Activated CD8-positive, alpha-beta memory T cell treated with anti-CD3 and anti-CD28 coated beads for 48 hours (primary cell): ENCODE results near the gene GPR82.
"Not testable (repeated sequence)": the region's sequence is repeated elsewhere in the genome, so short reads cannot be mapped to it uniquely, and the experiment has no call there.

Experiments
- DNase-seq, 3 experiments: peaks; one replicate each; pipeline ENCODE4 v3.0.0-alpha.2; 2020; ENCODE audit warnings: low read depth in 2 of 3, low spot score in 2 of 3

The GPR82 gene

DNA sequence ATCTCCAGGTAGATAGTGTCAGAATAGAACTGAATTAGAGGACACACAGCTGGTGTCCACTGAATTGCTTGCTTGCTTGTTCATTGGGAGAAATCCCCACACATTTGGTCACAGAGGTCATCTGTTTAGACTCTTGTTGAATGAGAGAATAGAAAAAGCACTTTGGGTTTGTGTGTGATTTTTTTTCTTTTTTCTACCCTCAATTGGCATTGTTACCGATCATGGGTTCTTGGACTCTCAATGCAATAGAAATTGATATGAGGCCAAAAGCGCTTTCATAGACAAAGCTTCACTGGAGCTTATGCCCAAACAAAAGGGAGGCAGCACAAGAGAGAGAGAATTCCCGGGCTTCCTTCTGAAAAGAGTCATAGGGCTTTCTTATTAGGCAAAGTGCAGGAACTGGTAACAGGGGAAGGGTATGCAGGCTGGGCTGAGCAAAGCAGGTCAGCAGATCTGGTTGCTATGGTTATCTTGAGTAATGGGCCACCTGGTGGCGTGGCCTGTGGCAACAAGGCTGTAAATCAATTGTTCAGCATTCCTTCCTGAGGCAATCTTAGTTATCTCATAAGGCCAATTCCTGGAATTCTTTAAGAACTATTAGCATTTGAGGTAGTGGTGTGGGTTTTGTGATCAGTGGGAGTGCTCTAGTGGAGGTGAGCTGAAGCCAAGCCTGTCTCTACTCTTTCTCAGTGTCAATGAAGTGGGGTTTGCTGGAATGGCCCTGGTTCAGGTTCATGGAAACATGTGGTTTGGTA is 5.3 kb upstream of the GPR82 start:
- DNase-seq, result no peak

DNA sequence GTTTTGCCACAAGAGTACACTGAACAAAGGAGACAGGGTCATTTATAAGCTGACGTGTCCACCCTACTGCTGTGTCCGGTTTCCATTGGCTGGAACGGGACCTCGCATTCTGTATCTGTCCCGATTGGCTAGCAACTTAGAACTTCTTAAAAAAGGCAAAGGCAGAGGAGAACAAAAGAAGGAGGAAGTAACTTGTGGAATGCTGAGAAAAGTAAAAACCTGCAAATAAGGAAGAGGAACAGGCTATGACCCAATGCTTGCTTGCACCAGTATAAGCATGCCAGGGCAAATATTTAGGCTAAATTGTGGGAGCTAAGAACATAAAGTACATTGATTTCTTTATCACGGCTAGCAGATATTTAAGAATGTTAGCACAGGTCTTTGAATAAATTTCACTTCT is 4.4 kb upstream of the GPR82 start:
- not testable (repeated sequence) for DNase-seq

DNA sequence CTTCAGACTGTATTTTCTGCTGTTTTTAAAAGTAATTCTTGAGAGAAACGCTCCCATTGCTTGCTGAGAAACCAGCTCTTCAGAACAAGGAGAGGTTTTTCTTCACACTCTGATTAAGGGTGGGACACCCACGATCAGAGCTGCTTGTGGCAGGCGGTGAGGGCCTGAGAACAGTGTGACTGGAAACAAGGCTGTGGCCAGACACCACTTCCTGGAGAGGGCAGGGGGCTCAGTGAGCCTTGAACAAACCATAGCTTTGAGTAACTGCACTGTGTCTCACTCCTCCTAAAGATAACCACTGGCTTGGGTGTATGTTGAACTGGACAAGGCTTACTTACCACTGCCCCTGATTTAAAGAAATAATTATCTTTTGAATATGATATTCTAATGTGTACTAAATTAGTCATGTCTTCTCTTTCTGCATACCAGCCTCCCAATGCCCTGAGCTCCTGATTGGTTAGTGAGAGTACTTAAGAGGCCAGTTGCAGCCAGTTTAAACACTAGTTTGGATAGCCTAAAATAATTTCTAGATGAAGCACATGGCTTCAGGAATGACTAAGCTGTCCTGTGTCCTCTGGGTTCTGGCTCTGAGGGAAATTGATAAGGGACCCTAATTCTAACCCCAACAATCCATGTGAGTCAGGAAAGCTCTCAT is 3.7 kb upstream of the GPR82 start:
- peak in 1 of 3 experiments; percentile 42 for DNase-seq

DNA sequence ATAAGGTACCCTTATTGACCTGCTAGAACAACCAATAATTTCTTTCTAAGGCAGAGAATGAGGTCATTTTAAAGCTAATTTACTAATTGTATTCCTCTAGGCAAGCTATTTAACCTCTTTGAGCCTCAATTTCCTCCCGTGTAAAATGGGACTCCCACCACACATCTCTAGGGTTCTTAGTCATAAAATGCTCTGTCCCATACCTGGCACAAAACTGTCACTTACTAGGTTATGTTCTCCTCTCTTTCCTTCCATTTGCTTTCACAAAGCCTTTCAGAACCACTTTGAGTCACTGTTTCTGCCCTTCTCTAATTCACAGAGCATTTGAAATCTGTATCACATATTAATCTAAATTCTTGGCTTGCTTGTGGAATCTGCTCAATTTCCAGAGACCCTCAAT is 2.4 kb upstream of the GPR82 start:
- DNase-seq, result no peak

DNA sequence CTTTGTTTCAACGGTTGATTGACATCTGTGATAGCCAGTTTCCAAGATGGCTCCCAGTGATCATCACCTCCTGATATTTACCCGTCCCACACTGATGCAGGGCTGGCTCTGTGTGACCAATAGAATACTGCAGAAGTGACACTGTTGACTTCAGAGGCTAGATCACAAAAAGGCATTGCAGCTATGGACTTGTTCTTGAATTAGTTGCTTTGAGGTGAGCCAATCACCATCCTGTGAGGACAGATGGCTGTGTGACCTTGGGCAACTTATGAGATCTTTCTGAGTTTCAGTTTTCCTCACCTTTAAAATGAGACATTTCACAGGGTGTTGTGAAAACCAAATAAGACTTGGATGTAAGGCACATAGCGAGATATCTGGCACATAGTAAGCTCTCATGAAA is 1.8 kb upstream of the GPR82 start:
- DNase-seq, result no peak

DNA sequence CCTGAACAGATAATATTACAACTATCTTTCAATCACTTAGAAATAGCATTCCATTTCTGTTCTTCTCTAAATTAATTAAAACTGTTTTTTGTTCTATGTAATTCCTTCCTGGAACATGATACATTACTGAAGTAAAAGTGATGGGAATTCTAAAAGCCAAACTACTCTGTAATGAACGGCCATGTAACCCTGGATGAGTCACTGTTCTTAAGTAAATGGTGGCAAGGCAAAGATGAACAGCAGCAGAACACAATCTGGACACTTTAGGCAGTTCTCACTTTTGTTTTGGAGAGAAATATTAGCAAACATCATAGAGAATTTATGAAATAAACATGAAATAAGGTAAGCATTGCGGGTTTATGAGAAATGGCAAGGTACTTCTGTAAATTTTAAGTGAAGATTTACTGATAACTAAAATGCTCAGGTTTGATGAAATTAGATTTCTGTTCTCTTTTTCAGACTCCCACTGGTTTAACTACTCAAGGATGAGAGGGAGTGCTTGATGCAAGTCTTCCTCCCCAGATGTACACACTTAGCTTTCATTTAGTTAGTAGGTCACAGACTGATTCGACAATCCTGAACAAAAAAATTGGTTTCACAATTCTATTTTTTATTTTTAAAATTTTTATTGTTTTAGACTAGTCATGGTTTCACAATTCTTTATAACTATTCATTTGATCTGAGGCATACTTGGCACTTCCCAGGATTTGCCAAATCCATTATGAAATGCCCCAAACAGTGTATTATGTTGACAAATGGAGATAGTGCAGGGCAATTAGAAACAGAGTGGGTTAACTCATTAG is 964 bp upstream of the GPR82 start:
- no peak for DNase-seq

DNA sequence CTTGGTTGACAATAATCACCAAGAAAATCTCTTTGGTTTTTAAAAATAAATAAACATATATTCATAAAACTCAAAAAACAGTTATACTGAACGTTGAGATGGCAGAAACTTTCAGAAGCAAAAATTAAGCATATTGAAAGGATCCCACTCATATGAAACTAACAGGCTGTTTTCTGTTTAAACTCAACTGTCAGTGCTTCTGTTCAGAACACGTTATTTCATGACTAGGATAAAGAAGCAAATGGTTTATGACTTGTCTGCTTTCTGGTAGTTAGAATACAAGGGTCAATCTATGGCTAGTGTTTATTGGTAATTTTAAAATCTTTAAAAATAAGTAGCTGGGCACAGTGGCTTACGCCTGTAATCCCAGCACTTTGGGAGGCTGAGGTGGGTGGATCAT is 4.1 kb downstream of the GPR82 start:
- no peak for DNase-seq

DNA sequence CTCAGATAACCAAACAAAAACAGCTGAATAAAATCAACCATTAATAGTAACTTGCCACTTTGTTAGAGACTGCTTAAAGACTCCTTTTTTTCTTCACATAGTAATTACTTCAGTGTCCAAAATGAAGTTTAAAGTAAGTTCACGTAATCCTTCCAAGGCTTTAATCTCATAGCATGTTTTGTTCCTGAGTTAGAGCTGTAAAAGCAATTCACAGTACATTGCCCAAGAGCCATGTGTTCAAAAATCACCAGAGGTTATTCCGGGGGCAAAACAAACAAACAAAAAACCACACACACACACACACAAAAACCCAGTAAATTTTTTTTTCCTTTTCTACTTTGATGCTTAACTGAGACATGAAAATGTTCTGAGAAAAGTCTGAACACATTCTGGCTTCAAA is 6.1 kb downstream of the GPR82 start:
- DNase-seq, result no peak

DNA sequence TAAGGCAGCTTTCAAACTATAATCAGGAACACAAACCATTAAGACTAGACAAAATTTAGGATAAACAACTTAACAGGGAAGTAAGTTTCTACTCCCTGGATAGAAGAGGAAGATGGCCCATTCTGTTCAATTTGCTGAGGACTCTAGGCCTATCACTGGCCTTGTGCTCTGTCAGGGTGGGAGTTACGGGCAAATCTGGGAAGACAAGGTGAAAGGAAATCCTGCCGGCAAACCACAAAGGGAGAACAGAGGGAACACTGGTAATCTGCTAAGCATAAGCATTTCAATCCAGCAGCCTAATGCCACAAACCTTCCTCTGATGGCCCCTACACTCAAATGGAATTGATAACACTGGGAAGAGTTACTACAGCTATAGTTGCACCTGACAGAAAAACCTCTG is 8.3 kb downstream of the GPR82 start:
- no peak for DNase-seq

DNA sequence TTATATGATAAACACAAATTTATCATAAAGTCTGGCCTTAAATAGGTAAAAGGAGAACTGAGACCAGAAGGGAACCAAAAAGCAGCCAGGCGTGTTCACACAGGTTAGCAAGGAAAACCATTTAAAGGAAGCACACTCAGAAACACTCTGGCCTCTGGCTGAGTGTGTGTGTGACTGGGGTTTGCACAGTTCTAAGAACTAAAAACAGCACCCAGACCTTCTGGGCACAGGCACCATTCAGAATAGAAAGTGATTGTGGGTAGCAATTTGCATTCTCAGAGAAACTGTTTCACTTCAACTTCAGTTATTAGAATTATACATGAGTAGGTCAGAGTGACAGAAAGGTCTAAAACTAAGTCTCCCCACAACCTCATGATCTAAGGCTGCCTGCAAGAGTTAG is 10.0 kb downstream of the GPR82 start:
- no peak for DNase-seq

DNA sequence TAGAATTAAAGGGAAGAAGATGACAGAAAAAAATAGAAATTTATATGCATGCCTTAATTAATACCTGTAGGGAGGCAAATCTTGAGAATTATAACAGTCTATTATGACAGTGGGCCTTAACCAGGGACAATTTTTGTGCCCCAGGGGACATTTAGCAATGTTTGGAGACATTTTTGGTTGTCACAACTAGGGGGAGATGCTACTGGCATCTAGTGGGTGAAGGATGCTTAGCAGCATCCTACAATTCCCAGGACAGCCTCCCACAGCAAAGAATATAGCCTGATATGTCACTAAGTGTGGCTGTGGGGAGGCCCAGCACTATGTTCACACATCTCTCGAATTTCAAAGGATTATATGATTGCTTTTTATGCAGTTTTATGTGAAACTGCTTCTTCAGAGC is 10.5 kb downstream of the GPR82 start:
- no peak for DNase-seq

DNA sequence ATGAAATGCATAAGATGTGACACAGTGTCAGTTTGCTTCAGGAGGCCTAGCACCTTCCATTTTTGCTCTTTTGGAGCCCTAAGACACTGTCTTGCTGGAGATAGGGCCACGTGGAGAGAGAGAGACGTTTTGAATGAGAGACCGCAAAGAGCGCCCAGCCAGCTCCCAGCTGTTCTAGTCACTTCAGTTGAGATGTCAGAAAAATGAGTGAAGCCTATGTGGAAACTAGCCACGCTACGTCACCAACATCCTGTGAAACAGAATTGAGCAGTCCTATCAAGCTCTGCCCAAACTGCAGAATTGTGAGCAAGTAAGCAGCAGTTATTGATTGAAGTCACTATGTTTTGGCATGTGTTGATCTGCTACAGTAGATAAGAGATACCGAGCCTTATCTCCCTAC is 13.1 kb downstream of the GPR82 start:
- DNase-seq, result no peak

DNA sequence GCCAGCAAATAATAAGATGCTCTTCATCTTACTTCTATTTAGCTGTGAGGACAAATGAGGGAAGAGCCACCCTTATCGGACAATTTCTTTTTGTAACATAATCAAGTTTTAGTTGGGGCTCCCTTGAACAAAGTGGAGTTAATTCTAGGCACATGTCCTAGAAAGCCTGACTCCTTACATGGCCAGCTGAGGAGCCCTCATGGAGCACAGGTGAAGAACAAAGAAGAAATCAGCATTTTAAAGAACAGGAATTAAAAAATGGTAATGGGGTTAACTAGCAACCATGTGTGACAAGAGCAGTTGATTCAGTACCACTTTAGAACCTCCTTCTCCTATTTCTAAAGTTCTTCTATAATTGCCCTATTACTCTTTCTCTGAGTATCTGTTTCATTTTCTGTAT is 15.9 kb downstream of the GPR82 start:
- DNase-seq, result no peak

DNA sequence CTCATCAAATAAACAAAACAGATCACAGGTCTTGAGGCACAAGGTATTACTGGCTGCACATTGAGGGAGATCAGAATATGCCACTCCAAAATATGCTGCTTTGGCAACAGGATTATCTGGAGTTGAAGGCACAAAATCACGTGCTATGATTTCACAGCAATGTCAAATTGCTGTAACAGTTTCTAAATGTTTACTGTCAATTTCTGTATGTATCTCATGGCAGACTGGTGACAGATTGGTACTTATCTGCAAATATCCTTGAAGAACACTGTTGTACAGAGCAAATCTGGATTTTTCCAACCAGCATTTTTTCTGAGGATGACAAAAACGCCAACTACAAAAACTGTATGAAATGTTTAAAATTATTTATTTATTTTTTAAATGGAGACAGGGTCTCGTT is 26.7 kb downstream of the GPR82 start:
- no peak for DNase-seq

DNA sequence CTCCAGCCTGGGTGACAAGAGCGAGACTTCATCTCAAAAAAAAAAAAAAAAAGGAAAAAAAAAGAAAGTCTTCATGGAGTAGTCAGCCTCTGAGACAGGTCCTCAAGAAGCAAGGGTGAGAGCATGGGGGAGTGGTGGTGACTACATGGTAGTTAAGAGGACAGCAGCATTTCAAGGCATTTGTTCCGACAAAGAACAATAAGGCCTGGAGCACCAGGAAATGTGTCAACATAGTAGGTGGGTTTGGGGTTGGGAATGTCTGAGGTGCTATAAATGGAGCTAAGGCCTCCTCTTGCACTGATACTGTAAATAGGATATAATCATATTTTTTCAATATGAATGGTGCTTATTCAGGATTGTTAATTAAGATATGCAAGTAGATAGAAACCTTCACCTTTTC is 34.4 kb downstream of the GPR82 start:
- DNase-seq, result no peak

DNA sequence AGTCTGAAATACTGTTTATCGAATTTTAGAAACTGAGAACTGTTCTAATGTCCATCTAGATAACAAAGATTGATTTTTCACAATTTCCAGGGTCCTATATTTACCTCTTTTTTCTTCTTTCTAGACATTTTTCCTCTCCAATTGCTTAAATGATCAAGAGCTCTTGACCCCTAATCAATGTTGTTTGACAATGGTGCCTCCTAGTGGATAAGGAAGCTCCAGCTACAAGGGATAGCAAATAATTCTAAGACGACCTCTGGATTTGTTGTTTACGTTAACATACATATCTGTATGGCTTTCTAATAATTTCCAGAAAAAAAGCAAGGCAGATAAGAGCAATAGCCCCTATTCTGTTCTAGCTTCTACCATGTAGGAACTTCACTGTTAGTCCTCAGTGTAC is 35.8 kb downstream of the GPR82 start:
- no peak for DNase-seq

DNA sequence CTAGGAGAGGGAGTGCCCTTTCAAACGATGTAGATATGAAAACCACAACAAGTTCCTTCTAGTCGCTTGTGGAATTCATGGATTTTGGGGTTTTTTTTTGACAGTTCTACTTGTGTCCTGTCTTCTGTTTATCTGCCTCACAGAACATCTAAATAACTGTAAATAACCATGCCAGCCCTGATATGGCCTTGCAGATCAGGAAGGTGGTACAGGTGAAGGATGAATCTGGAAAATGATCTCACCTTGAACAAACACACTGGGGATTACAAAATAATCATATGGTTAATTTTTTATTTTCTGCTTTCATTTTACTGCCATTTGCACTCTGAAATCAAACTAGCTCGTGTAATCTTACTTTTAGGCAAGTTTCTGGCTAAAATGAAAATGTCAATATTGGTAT is 37.2 kb downstream of the GPR82 start:
- DNase-seq, result no peak

DNA sequence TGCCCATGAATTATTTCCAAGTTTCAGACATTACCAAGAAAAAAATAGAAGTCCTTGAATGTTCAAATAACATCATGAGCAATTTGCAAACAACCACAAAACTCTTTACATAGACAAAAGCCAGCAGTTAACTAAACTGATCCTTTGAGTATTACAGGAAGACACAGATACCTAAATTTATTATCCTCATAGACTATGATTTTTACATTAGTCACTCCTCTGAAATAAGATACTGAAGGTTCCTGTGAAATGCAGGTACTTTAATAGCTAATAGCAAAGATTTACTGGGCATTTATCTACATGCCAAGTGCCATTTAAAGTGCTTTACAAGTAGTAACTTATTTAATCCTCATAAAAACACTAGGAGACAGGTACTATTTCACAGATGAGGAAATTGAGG is 37.7 kb downstream of the GPR82 start:
- no peak for DNase-seq

DNA sequence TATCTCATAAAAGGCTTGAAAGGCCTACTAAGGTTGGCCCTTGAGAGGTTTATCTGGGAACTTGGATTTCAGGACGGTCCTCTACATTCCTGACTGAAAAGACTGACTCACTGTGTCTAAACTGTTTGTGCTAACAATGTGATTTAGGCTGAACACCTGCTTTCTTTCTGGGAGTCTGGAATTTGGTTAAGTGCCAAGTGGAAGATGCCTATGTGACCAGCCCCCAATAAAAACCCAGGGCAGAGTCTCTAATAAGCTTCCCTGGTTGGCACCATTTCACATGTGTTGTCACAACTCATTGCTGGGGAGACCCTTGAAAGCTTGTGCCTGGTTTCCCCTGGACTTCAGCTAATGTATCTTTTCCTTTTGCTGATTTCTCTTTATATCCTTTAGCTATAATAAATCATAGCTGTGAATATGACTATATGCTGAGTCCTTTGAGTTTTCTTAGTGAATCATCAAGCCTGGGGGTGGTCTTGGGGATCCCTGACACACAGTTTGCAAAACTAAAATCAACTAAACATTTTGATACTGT is 55.1 kb downstream of the GPR82 start:
- DNase-seq, result no peak
